ENCODE data around the gene GMNN.

DNA sequence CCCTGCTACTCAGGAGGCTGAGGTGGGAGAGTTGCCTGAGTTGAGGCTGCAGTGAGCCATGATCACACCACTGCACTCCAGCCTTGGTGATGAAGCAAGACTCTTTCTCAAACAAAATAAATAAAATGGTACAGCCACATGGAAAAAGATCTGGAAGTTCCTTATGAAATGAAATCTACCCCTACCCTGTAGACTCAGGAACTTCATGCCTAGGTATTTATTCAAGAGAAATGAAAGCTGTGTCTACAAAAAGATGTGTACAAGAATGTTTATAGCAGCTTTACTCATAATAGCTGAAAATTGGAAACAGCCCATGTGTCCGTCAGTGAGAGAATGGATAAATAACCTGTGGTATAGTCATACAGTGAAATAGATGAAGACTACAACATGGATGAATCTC lies 40.6 kb upstream of the GMNN start:
- TF ChIP-seq, protein P1, sequence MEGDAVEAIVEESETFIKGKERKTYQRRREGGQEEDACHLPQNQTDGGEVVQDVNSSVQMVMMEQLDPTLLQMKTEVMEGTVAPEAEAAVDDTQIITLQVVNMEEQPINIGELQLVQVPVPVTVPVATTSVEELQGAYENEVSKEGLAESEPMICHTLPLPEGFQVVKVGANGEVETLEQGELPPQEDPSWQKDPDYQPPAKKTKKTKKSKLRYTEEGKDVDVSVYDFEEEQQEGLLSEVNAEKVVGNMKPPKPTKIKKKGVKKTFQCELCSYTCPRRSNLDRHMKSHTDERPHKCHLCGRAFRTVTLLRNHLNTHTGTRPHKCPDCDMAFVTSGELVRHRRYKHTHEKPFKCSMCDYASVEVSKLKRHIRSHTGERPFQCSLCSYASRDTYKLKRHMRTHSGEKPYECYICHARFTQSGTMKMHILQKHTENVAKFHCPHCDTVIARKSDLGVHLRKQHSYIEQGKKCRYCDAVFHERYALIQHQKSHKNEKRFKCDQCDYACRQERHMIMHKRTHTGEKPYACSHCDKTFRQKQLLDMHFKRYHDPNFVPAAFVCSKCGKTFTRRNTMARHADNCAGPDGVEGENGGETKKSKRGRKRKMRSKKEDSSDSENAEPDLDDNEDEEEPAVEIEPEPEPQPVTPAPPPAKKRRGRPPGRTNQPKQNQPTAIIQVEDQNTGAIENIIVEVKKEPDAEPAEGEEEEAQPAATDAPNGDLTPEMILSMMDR (conservative IDR thresholded peaks at IDR 0.05; ENCODE audit: low read depth, low read length) = no peak
- no peak for TF ChIP-seq EZH2 (IDR thresholded peaks at IDR 0.05; ENCODE audit: borderline replicate concordance, low read depth, low read length, poor library complexity, severe bottlenecking)
